ENCODE measurements around the gene SULT4A1.

SULT4A1 gene

GRCh38 chr22:43857367-43857766 lies 4.9 kb downstream of the SULT4A1 start:
- no peaks in the 10 kb centered on the region for H3K79me2 ChIP-seq (ENCODE audit: insufficient read depth, low read length)
- H3K9me3 ChIP-seq (ENCODE audit: insufficient read depth, low read length) = no peaks in the 10 kb centered on the region
- no peaks in the 10 kb centered on the region for H3K36me3 ChIP-seq (ENCODE audit: low read length)
- H3K27me3 ChIP-seq (ENCODE audit: low read length) = no peaks in the 10 kb centered on the region
- no peak overlapping the region for H3K4me2 ChIP-seq (ENCODE audit: low read depth, low read length, poor library complexity, severe bottlenecking)
- H3K4me3 ChIP-seq (ENCODE audit: insufficient read depth, low read length, poor library complexity, severe bottlenecking) = no peak overlapping the region
- H3K27ac ChIP-seq (ENCODE audit: low read depth, low read length) = no peak overlapping the region
- H4K20me1 ChIP-seq (ENCODE audit: low read depth, low read length) = no peaks in the 10 kb centered on the region
- H3K9ac ChIP-seq (ENCODE audit: low read length) = no peak overlapping the region
- H3F3A ChIP-seq (ENCODE audit: insufficient read depth) = no peaks in the 10 kb centered on the region
- no peak for TF ChIP-seq CTCF (IDR thresholded peaks at IDR 0.05; ENCODE audit: insufficient read depth, low read length, poor library complexity, severe bottlenecking)
- TF ChIP-seq EZH2phosphoT487 (conservative IDR thresholded peaks at IDR 0.05; ENCODE audit: low read length) = no peak
- H2AFZ ChIP-seq (ENCODE audit: low read depth, low read length, severe bottlenecking) = no peak overlapping the region
- H3K9me2 ChIP-seq (replicated peaks; ENCODE audit: insufficient read depth, low read length) = no peaks in the 10 kb centered on the region

GRCh38 chr22:43855431-43855830 lies 6.9 kb downstream of the SULT4A1 start:
- Histone ChIP-seq H3K4me3 (ENCODE audit: insufficient read depth, low read length, poor library complexity, severe bottlenecking) (no peak overlapping the region), H3K4me2 (ENCODE audit: low read depth, low read length, poor library complexity, severe bottlenecking) (no peak overlapping the region), H4K20me1 (ENCODE audit: low read depth, low read length) (no peaks in the 10 kb centered on the region), H3K9ac (ENCODE audit: low read length) (no peak overlapping the region), H3K27me3 (ENCODE audit: low read length) (no peaks in the 10 kb centered on the region), H3K27ac (ENCODE audit: low read depth, low read length) (no peak overlapping the region), H2AFZ (ENCODE audit: low read depth, low read length, severe bottlenecking) (no peak overlapping the region), H3K9me2 (replicated peaks; ENCODE audit: insufficient read depth, low read length) (no peaks in the 10 kb centered on the region), H3K36me3 (ENCODE audit: low read length) (no peaks in the 10 kb centered on the region), H3K9me3 (ENCODE audit: insufficient read depth, low read length) (no peaks in the 10 kb centered on the region), H3K79me2 (ENCODE audit: insufficient read depth, low read length) (no peaks in the 10 kb centered on the region), H3F3A (ENCODE audit: insufficient read depth) (no peaks in the 10 kb centered on the region)
- no peak for TF ChIP-seq CTCF (IDR thresholded peaks at IDR 0.05; ENCODE audit: insufficient read depth, low read length, poor library complexity, severe bottlenecking)
- no peak for TF ChIP-seq EZH2phosphoT487 (conservative IDR thresholded peaks at IDR 0.05; ENCODE audit: low read length)

GRCh38 chr22:43854786-43855271 lies 7.5 kb downstream of the SULT4A1 start:
- H4K20me1 ChIP-seq (ENCODE audit: low read depth, low read length) = no peaks in the 10 kb centered on the region
- no peak overlapping the region for H3K4me3 ChIP-seq (ENCODE audit: insufficient read depth, low read length, poor library complexity, severe bottlenecking)
- no peak overlapping the region for H3K4me2 ChIP-seq (ENCODE audit: low read depth, low read length, poor library complexity, severe bottlenecking)
- H3K36me3 ChIP-seq (ENCODE audit: low read length) = no peaks in the 10 kb centered on the region
- H3K27me3 ChIP-seq (ENCODE audit: low read length) = no peaks in the 10 kb centered on the region
- no peak overlapping the region for H3K27ac ChIP-seq (ENCODE audit: low read depth, low read length)
- no peaks in the 10 kb centered on the region for H3K9me3 ChIP-seq (ENCODE audit: insufficient read depth, low read length)
- H3K9ac ChIP-seq (ENCODE audit: low read length) = no peak overlapping the region
- TF ChIP-seq EZH2phosphoT487 (conservative IDR thresholded peaks at IDR 0.05; ENCODE audit: low read length) = no peak
- no peak for TF ChIP-seq CTCF (IDR thresholded peaks at IDR 0.05; ENCODE audit: insufficient read depth, low read length, poor library complexity, severe bottlenecking)
- no peaks in the 10 kb centered on the region for H3K9me2 ChIP-seq (replicated peaks; ENCODE audit: insufficient read depth, low read length)
- no peaks in the 10 kb centered on the region for H3K79me2 ChIP-seq (ENCODE audit: insufficient read depth, low read length)
- no peak overlapping the region for H2AFZ ChIP-seq (ENCODE audit: low read depth, low read length, severe bottlenecking)
- H3F3A ChIP-seq (ENCODE audit: insufficient read depth) = no peaks in the 10 kb centered on the region

Measured in SU-DHL-6 (cell line).